GM19468 (cell line): ENCODE measurements around the gene CDH22.

Source experiments
- ATAC-seq: cut with Tn5 transposase; IDR thresholded peaks from one replicate; pipeline ENCODE4 v1.9.1; 2021; ENCODE audit warnings: mild to moderate bottlenecking, moderate library complexity, moderate number of reproducible peaks; ENCODE audit not compliant: unreplicated experiment; ENCODE audit errors: extremely low read depth

The CDH22 gene

DNA sequence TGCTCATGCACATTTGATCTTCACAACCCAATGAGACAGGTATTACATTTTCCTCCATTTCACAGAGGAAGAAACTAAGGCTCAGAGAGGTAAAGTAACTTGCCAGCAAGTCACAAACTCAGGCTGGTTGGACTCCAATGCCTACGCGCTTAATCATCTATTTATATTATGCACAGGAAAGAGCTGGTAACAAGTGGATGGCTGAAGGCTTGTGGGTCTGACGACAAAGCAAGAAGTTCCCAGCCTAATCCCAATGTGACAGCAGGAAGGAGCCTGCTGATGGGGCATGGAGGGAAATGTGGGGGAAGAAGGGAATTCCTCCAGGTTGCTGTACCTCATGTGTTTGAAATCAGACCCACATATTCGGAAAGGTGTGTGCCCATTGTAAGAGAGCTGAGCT is 3.9 kb downstream of the CDH22 start:
- no peak for ATAC-seq

DNA sequence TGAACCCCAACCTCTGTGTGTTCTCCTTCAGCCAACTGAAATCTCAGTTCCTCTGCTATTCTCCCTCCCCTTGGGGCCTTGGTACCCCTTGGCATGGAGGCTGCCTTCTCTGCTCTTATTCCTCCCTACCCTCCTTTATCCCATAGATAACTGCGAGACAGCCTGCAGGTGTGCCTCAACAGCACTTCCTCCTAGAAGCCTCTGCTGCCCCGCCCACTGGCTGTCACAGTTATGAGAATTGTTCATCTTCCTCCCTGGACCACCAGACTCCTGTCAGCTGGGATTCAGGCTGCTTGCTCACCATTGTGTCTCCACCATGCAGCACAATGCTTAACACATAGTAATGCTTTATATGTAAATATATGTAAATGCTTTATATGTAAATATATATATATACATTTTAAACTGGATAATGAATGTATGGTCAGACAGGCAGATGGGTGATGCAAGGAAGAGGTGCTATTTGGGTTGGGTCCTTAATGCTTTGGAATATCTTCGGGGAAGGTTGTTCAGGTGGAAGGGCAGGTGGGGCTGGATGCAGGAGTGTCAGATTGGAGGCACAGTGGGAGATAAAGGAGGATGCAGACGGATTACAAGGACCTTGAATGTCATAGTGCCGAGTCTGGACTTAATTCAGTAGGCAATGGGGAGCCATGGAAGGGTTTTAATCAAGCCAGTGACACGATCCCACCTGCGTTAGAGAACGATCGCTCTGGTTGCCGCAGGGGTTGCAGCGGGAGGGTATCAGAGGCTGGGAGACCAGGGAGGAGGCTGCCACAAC is 4.9 kb downstream of the CDH22 start:
- ATAC-seq = no peak

DNA sequence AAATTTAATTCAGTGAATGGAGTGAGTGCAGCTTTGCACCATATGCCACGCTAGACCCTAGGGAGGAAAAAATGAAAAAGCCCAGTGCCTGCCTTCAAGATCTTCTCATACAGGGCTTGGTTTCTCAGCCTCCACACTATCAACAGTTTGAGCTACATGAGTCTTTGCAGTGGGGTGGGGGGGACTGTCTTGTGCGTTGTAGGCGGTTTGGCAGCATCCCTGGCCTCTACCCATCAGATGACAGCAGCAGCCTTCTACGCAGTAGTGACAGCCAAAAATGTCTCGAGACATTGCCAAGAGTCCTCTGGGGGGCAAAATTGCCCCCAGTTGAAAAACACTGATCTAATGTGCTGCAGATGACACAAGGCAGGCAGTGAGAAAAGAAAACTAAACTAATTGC is 6.2 kb downstream of the CDH22 start:
- no peak for ATAC-seq

DNA sequence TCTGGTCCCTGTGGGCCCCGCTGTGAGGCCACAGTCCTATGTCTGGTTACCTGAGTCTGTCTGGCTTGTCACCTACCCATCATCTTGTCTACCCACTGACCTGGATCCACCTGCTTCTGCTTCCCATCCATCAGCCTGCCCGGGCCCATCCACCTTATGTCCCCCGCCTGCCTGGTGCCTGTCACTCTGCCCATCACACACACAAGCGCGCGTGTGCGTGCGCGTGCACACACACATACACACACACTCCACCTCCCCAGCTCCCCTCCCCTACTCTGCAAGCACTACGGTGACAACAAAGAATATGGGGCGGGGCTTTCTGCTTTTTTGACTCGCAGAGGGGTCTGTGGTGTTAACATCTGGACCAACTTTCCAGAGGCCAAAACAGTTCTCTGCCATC is 8.0 kb downstream of the CDH22 start:
- ATAC-seq = no peak

DNA sequence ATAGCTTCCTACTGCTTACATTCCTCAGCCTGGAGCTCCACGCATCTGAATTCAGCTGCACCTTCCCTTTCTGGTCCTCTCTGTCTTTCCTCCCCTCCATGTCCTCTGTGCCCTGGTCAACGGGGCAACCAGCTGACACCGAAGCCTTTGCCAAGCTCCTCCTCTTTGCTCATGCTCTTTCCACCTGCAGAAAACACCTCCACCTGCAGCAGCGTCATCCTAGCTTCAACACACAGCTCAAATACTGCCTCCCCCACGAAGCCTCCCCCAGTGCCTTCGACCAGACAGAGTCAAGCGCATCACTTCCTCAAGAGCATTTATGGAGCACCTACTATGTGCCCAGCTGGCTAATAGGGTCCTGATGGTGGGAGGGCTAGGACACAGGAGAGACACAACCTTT is 9.2 kb downstream of the CDH22 start:
- no peak for ATAC-seq

DNA sequence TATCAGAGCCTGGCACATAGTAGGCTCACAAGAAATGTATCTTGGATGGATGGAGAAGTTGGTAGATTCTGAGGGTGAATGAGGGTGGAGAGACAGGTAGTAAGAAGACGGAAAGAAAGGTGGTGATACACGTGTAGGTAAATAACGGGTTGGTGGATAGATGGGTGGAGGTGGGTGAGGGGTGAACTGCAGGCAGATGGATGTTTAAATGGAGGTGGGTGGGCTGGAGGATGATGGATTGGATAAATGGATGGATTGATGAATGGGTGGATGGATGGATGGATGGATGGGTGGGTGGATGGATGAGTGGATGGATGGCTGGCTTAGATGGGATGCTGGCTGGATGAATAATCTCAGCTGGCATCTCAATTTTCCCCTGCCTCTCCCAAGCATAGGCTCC is 9.9 kb downstream of the CDH22 start:
- ATAC-seq = no peak

DNA sequence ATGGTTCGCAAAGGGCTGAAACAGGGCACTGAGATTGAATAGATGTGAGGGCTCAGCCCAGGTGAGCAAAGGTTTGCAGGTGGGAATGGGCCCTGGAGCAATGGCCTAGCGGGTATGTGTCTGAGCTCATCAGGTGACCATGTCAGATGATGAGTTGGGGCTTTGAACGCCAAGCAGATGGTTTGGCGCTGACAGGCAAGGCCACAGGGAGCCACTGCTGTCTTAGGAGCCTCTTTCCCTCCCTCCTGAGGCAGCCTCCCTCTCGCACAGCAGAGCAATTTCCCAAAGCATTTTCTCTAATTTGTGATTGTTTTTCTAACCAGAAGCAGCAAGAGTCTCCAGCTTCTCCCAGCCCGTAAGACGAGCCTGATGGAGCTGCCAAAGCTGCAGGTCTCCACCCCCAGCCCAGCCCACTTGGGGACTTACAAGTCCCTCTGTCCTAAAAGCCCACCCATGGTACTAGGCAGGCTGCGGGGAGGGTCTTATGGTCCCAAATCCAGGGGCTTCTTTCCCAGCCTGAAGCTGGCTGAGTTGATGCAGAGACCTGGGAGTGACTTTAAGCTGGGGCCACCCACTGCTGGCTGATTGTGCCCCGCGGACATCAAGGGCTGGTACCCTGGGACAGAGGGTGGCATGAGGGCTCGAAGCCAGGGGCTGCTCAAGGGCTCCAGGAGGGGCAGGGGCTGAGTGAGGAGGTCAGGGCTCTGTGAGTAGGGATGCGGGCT is 11.6 kb downstream of the CDH22 start:
- ATAC-seq = no peak

DNA sequence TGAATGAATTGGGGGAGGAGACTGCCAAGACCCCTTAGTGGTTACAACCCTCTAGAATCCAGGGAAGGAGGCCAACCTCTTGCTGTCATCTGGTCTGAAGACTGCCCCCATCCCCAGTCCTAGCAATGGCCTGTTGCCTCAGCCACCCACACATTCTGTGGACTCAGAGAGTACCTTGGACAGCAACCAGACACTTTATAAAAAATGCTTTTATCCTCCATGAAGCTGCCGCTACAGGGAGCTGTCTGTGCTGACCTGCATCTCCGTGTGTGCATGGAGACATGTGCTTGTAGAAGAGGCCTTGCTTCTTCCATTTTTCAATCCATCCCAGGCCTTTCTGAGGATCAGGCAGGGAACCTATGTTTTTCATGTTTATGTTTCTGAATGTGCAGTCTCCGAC is 15.2 kb downstream of the CDH22 start:
- ATAC-seq = no peak

DNA sequence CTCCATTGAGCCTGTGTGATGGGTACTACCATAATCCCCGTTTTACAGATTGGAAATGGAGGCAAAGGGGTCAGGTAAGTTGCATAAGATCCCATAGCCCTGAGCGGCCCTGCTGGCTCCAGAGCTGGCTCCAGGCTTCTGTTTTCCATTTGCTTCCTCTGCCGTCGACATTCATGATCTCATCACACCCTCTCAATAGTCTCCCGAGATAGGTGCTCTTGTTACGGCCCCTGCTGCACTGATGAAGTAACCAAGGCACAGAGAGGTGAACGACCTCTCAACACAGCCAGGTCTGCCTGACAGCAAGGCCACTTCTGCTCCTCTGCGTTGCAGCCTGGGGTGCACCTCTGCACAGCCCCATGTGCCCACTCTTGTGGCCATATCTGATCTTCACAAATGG is 16.9 kb downstream of the CDH22 start:
- no peak for ATAC-seq

DNA sequence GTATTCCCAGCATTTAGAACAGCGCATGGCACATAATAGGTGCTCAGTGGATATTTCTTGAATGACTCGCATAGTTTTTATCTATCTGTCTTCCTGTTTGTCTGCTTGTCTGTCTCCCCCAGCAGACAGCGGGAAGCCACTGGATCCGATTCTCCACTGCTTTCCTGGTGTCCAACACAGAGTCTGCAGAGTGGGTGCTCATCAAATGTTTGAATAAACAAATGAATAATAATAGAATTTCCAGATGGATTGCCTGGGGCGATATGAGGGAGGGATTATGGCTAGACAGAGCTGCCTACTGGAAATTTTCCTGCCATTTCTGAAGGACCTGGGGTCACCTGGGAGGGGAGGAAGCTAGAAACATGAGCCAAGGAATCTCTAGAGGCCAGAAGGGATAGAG is 18.9 kb downstream of the CDH22 start:
- no peak for ATAC-seq

DNA sequence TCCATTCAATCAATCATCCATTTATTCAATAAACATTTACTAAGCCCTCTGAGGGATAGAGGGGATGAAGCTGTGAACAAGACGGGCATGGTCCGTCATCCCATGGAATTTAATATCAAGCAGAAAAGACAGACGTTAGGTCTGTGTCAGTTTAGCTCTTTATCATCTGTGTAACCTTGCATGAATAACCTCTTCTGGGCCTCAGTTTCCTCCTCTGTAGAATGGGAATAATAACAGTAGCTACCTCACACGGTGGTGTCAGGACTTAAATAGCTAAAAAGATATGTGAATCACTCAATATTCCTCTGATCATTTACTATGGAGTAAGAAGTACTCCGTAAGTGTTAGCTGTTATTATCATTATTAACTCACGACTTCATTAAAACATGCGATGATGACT is 21.3 kb downstream of the CDH22 start:
- no peak for ATAC-seq

DNA sequence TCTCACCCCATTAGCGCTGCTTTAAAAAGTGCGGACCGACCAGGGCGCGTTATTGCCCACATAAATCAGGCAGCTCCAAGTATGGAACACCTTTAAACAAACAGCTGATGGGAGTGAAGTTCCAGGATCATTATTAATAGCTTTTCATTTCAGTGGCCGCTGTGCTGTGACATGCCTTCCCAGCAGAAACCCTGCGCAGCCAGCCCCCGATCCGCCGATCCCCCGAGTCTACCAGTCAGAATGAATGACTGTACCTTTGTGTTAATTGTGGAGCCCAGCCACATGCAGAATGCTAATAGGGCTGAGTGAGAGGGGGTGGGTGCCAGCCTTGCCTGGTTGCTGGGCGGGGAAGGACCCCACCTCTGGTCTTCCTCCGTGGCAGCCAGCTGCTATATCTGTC is 21.9 kb downstream of the CDH22 start:
- ATAC-seq = no peak

DNA sequence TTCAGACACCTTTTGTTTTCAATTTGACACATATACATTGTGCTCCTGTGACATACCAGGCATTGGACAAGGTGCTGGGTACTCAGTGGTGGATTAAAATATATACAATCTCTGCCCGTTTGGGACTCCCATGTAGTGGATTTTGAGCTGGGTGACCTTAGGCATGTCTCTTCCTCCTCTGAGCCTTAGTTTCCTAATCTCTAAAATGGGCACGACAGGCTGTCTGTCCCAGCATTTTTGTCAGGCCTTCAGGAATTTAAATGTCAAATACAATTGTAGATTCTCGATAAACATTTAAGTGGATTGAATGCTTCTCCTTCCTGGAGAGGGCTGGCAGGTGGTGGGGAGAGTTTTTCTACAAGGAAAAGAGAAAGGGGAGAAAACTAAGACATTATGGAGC is 22.6 kb downstream of the CDH22 start:
- no peak for ATAC-seq

DNA sequence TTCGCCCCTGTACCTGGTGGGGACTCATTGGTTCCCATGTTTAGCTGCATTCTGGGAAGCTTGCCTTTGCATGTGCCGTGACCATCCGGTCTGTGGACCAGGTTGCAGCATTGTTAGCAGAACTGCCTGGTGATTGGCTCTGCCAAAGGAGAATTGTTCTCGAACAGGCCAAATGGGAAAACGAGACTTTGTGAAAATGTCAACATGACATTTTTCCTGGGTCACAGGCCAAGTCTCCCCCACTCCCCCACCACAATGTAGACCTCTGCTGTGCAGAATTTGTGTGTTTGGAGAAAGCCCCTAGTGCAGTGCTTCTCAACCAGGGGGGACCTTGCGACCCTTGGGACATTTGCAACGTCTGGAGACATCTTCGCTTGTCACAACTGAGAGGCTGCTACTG is 23.2 kb downstream of the CDH22 start:
- ATAC-seq = no peak

DNA sequence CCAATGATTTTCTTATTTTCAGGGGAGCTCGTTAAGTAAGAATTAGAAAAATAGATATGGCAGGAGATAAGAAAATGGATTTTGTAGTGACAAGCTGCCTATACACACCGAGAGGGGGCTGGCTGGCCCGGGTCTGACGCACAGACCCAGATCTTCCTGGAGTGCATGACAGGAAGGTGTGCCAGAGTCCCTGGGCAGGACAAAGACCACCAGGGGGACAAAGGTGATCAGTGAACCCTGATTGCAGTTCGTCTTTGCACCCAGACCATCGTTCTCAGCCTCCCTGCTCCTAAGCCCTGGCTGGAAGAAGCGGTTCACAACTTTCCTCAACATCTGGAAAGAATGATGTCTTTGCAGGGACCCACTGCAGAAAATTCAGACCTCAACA is 24.3 kb downstream of the CDH22 start:
- no peak for ATAC-seq

DNA sequence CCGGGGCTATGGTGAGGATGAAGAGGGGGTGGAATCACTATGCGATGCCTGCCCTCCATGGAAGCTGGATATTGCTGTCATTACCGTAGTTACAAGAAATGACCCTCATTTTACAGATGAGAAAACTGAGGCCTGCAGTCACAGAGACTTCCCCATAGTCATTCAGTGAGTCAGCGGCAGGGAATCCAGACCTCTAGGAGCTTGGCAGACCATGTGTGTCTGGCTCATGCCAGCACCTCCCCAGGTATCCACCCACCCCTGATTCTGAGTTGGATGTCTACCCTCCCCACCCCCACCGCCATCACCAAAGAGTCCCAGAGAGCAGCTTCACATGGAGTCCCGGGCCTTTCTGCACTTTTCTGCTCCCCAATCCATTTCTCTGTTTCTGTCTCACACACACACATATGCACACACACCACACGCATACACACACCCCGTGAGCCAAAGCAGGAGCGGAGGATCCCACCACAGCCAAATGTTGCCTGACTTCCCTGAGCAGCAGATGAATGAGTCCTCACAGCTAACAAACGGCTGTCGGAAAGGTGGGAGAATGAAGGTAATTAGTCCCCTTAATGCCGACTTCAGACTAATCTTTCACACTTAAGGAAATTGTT is 24.8 kb downstream of the CDH22 start:
- no peak for ATAC-seq

DNA sequence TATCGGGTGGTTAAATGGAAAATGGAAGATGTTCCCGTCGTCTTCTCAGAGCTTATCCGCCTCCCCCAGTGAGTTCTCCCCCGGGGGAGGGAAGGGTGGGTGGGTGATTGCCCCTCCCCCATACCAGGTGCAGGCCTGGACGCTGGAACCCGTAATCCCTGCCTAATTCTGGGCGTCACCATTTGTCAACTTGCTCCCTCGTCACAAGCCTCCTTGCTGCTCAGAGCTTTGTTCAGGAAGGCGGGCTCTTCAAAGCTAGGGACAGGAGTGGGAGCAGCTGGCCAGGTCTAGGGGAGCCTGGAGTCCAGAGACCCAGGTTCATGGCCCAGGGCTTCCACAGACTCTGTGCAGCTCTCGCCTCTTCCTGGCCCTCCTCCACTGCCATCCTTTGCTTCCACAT is 25.6 kb downstream of the CDH22 start:
- ATAC-seq = no peak

DNA sequence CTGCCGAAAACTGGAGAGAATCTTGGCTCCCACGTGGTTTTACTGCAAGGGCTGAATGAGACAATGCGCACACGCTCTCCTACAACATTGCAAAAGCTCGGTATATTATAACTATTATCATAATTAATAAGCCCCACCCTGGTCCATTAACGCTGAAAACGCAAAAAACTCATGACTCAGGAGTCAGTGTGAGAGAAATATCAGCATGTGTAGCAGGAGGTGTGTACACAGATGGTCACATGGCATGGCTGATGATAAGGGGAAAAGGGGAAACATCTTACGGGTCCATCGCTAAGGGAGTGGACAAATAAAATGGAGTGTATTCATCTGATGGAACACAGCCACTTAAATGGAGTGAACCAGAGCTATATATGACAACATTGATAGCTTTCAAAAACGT is 29.2 kb downstream of the CDH22 start:
- ATAC-seq = no peak

DNA sequence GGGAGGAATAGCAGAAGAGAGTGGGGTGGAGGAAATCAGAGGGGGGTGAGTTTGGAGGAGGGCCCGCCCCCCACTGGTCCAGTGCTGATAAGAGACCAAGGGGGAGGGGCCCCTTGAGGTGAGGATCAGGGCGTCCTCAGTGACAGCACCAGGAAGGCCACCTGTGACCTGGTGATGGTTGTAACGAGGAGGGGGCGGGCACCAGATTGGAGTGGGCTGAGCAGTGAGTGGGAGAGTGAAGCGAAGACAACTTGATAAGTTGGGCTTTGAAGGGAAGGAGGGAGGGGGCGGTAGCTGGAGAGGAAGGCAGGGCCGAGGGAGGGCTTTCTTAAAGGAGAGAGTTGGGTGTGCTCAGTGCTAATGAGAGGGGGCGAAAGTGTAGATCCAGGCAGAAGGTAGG is 30.7 kb downstream of the CDH22 start:
- no peak for ATAC-seq

DNA sequence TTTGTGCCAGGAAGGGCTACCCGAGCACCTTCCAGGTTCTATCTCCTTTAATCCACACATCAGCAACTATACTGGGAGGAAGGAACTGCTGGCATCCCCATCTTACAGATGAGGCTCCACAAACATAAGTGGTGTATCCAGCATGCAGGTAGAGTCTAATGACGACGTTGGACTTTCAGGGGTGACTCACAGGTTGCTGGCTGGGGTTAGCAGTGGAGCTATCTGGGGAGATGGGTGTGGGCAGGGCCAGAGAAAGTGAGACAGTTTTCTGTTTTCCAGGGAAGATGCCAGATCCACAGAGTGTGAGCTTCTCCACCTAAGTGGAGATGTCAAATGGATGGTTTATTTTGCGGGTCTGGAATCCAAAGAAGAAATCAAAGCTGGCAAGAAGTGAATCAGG is 31.8 kb downstream of the CDH22 start:
- no peak for ATAC-seq

DNA sequence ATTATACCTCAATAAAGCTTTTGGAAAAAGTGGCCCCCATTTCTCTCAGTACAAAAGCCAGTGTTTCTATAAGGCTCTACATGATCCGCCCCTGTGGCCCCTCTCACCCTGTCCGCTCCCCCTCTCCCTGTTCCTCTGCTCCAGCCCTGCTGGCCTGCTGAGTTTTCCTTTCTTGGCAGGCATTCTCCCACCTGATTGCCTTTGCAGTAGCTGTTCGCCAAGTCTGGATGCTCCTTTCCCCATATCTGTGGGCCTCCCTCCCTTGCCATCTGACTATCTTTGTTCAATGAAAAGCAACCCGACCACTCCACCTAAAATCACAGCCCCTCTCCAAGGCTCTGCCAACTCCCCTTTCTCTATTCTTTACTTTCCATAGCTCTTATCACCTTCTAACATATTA is 33.2 kb downstream of the CDH22 start:
- no peak for ATAC-seq

DNA sequence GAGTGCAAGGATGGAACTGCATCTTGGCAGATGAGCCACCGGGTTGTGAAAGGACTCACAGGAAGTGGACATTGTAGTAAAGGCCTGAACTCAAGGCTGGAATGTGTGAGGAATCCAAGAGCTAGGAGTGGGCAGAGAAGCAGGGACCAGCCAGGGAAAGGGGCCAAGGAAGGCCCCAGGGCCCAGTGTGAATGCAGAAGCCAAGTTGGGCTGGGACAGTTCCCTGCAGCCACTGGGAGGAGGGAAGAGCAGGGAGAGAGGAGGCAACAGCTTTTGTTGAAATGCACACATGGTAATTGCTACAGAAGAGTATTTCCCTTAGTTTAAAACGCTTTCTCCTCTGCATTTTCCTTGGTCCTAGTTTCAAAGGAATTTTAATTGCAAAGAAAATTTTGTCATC is 34.6 kb downstream of the CDH22 start:
- no peak for ATAC-seq
